Measurements from ENCODE around the gene ZNF217. TPM values are rescaled to one million over a fixed set of nuclear protein-coding genes. Genes with fewer than 3 reads are reported as not detected.
"Not testable (repeated sequence)": the region's sequence is repeated elsewhere in the genome, so short reads cannot be mapped to it uniquely, and the experiment has no call there.

The ZNF217 gene
- total and polyA plus RNA-seq, 2 of the 8 experiments (the other 6 are each of a cell fraction or from before 2014, with no cell fraction given), result 15.3 to 87.9 TPM

GRCh38 chr20:53583660-53584549, 9.7 kb downstream of the ZNF217 start:
- H3K4me3 ChIP-seq (ENCODE audit: extremely low read depth in 1 of 4, insufficient read depth in 2 of 4, low read depth in 3 of 4, low read length in 4 of 4); H2AFZ ChIP-seq (ENCODE audit: low read length); H3K4ac ChIP-seq (replicated peaks; ENCODE audit: insufficient read length, low read depth, low read length); H3K56ac ChIP-seq (replicated peaks; ENCODE audit: insufficient read length, low read depth, low read length); H2BK15ac ChIP-seq (ENCODE audit: low read length); H2BK120ac ChIP-seq (replicated peaks; ENCODE audit: low read depth, low read length); H3K14ac ChIP-seq (ENCODE audit: insufficient read length); H4K5ac ChIP-seq (ENCODE audit: insufficient read length, low read depth, low read length); H2BK20ac ChIP-seq (ENCODE audit: low read length); H3K23me2 ChIP-seq (ENCODE audit: low read depth, low read length); H3K23ac ChIP-seq (ENCODE audit: insufficient read length); H3K27ac ChIP-seq (ENCODE audit: low read depth, low read length); H3K9ac ChIP-seq (replicated peaks in 1 of 4; ENCODE audit: extremely low read depth in 1 of 4, low read depth in 3 of 4, low read length in 3 of 4); H3K4me2 ChIP-seq (ENCODE audit: insufficient read depth in 1 of 2, low read depth in 2 of 2, low read length in 2 of 2); H3K9me3 ChIP-seq (ENCODE audit: insufficient read depth in 2 of 2, low read depth in 1 of 2, low read length in 1 of 2); H3K27me3 ChIP-seq (replicated peaks in 1 of 4; ENCODE audit: control insufficient read depth in 3 of 4, extremely low read depth in 1 of 4, insufficient read depth in 3 of 4, low read length in 3 of 4); H3K79me1 ChIP-seq (ENCODE audit: low read depth, low read length); H2BK12ac ChIP-seq (ENCODE audit: low read depth, low read length); H4K8ac ChIP-seq (ENCODE audit: extremely low read depth, insufficient read depth, low read length); POLR2A ChIA-PET (ENCODE audit: partially characterized antibody); H2BK5ac ChIP-seq (ENCODE audit: low read depth, low read length); H4K91ac ChIP-seq (replicated peaks; ENCODE audit: insufficient read length, low read length); H3K18ac ChIP-seq (ENCODE audit: extremely low read depth, low read length); DNase-seq (ENCODE audit: low read depth in 1 of 2, low spot score in 2 of 2); H2AK5ac ChIP-seq (ENCODE audit: low read depth, low read length); FAIRE-seq: not testable (repeated sequence)
- CTCF ChIA-PET (ENCODE audit: partially characterized antibody), result interaction anchor here (2.5 kb wide), 1 partner anchor 332 kb away, joined by 14 read pairs; no protein-coding TSS in a partner anchor
- Histone ChIP-seq H3K4me1 (replicated peaks in 1 of 4; ENCODE audit: control insufficient read depth in 3 of 4, insufficient read depth in 4 of 4, low read length in 3 of 4) (peaks cover 4 to 20% (median 16%) of the 10 kb centered on the region in 4 experiments; a peak in 5 of 7 replicates), H3K79me2 (ENCODE audit: control insufficient read depth in 1 of 2, insufficient read depth in 2 of 2, low read length in 2 of 2) (peaks cover 47 to 98% of the 10 kb centered on the region in 2 experiments), H3K36me3 (ENCODE audit: control insufficient read depth in 2 of 4, insufficient read depth in 4 of 4, low read length in 3 of 4) (peaks cover 14 to 38% (median 26%) of the 10 kb centered on the region in 4 experiments), H4K20me1 (replicated peaks in 1 of 2; ENCODE audit: control insufficient read depth in 1 of 2, insufficient read depth in 2 of 2, low read length in 2 of 2) (peaks cover 23 to 24% of the 10 kb centered on the region in 2 experiments)
- 62% methylated on average over 3 of the region's 3 CpGs; no CpG with 5 or more reads in 1 of the 2 experiments for WGBS, 2 experiments (ENCODE audit: extremely low coverage in 1 of 2, insufficient coverage in 1 of 2, insufficient read length in 1 of 2, insufficient replicate concordance in 2 of 2, low coverage in 1 of 2, low lambda C conversion rate in 2 of 2, missing lambda C conversion rate in 1 of 2)

All from H1 (cell line).